SK-N-SH (cell line): ENCODE measurements around the gene PELI2. TPM values are rescaled to one million over a fixed set of nuclear protein-coding genes. Genes with fewer than 3 reads are reported as not detected.

Experiments
- CTCF ChIA-PET: fragments of 300-600, 350-600 bp; formaldehyde crosslinking; extraction: SDS; loops from one replicate; lab custom pipeline; 2021; lab: Yijun Ruan, JAX
- POLR2A ChIA-PET: fragments of 350-600 bp; sonication (Branson Sonifier 250); formaldehyde crosslinking; extraction: SDS; loops from one replicate; lab custom pipeline; 2020; ENCODE audit warnings: antibody characterized with exemption, inconsistent platforms; lab: Yijun Ruan, JAX
- DNase-seq: peaks from one replicate; pipeline ENCODE4 v3.0.0; 2012
- H2AFZ ChIP-seq: fragments of 200-600 bp; sonication (generic); 2 replicates; pipeline ENCODE4 v1.8.1; 2016; ENCODE audit warnings: antibody characterized with exemption, mild to moderate bottlenecking, low read depth
- H3F3A ChIP-seq: fragments of 200-600 bp; sonication (generic); replicated peaks from 2 replicates; pipeline ENCODE3; 2016; ENCODE audit warnings: antibody characterized with exemption, mild to moderate bottlenecking; ENCODE audit not compliant: insufficient read depth
- H3K27ac ChIP-seq, 2 experiments: fragments of 200-500 bp in 1 of 2; fragments of 200-600 bp in 1 of 2; sonication (Bioruptor generic) in 1 of 2; sonication (generic), shearing (Covaris generic) in 1 of 2; 2 replicates each; pipeline versions ENCODE4 v1.5.1 to v1.6.1; 2014 to 2016; ENCODE audit warnings: low read depth in 2 of 2, inconsistent platforms in 1 of 2, low read length in 1 of 2, mild to moderate bottlenecking in 1 of 2, mixed read lengths in 1 of 2
- H3K27me3 ChIP-seq: fragments of 200-600 bp; sonication (generic), shearing (Covaris generic); 2 replicates; pipeline ENCODE4 v1.6.1; 2016; ENCODE audit warnings: mixed run types; ENCODE audit not compliant: insufficient read depth
- H3K36me3 ChIP-seq, 2 experiments: fragments of 200-500 bp in 1 of 2; fragments of 200-600 bp in 1 of 2; sonication (Bioruptor generic) in 1 of 2; sonication (generic) in 1 of 2; replicated peaks in 1 of 2; 2 replicates each; pipeline versions ENCODE3 to v1.5.1; 2014 to 2016; ENCODE audit warnings: low read length in 1 of 2, mild to moderate bottlenecking in 1 of 2; ENCODE audit not compliant: insufficient read depth in 2 of 2, control insufficient read depth in 1 of 2
- H3K4me1 ChIP-seq, 2 experiments: fragments of 200-500 bp in 1 of 2; fragments of 200-600 bp in 1 of 2; sonication (Bioruptor generic) in 1 of 2; sonication (generic), shearing (Covaris generic) in 1 of 2; 2 replicates each; pipeline versions ENCODE4 v1.5.1 to v1.6.1; 2014 to 2016; ENCODE audit warnings: low read depth in 1 of 2, low read length in 1 of 2, mixed run types in 1 of 2; ENCODE audit not compliant: insufficient read depth in 2 of 2, control insufficient read depth in 1 of 2
- H3K4me2 ChIP-seq: fragments of 200-600 bp; sonication (generic), shearing (Covaris generic); 2 replicates; pipeline ENCODE4 v1.6.1; 2017; ENCODE audit warnings: mixed run types
- H3K4me3 ChIP-seq, 2 experiments: fragments of 200-500 bp in 1 of 2; fragments of 200-600 bp in 1 of 2; sonication (Bioruptor generic) in 1 of 2; sonication (generic), shearing (Covaris generic) in 1 of 2; 2 replicates each; pipeline versions ENCODE4 v1.5.1 to v1.8.1; 2014 to 2016; ENCODE audit warnings: low read depth in 2 of 2, inconsistent platforms in 1 of 2, low read length in 1 of 2, mild to moderate bottlenecking in 1 of 2, mixed read lengths in 1 of 2, moderate library complexity in 1 of 2
- H3K79me2 ChIP-seq: fragments of 200-600 bp; sonication (generic); 2 replicates; pipeline ENCODE4 v1.8.1; 2017; ENCODE audit warnings: mild to moderate bottlenecking; ENCODE audit not compliant: insufficient read depth
- H3K9ac ChIP-seq: fragments of 200-600 bp; sonication (generic); 2 replicates; pipeline ENCODE4 v1.6.1; 2017; ENCODE audit warnings: mixed run types
- H3K9me2 ChIP-seq: fragments of 200-600 bp; sonication (generic); 2 replicates; pipeline ENCODE4 v1.6.1; 2017; ENCODE audit warnings: mixed run types
- H3K9me3 ChIP-seq: fragments of 200-600 bp; sonication (generic); 2 replicates; pipeline ENCODE4 v1.6.1; 2017; ENCODE audit warnings: mixed run types, mild to moderate bottlenecking, moderate library complexity
- H4K20me1 ChIP-seq: fragments of 200-600 bp; sonication (generic); 2 replicates; pipeline ENCODE4 v1.6.1; 2017; ENCODE audit warnings: mild to moderate bottlenecking, mixed run types; ENCODE audit not compliant: insufficient read depth
- FOXJ3 ChIP-seq: sonication (generic); formaldehyde crosslinking; IDR thresholded peaks from 2 replicates; pipeline ENCODE4 v1.5.1; 2020; ENCODE audit warnings: mild to moderate bottlenecking, missing genetic modification reagents
- MXI1 ChIP-seq: IDR thresholded peaks from 2 replicates; pipeline ENCODE4 v1.6.1; 2012; ENCODE audit warnings: mild to moderate bottlenecking, low read depth, low read length, improper control_type of control experiment
- NRF1 ChIP-seq: IDR thresholded peaks from 2 replicates; pipeline ENCODE4 v1.6.1; 2012; ENCODE audit warnings: low read depth, mild to moderate bottlenecking, low read length
- RAD21 ChIP-seq: IDR thresholded peaks from 2 replicates; pipeline ENCODE4 v1.6.1; 2012; ENCODE audit warnings: mild to moderate bottlenecking, low read length
- SIN3A ChIP-seq: IDR thresholded peaks from 2 replicates; pipeline ENCODE4 v1.6.1; 2012; ENCODE audit warnings: low read depth, mild to moderate bottlenecking, low read length, moderate library complexity, borderline replicate concordance
- TEAD4 ChIP-seq: IDR thresholded peaks from 2 replicates; pipeline ENCODE4 v1.4.0; 2012; ENCODE audit warnings: mild to moderate bottlenecking, borderline replicate concordance; ENCODE audit not compliant: insufficient read depth
- polyA plus RNA-seq, 3 experiments: library from polyadenylated mRNA; depleted of rRNA; stranded (reverse); fragments of >200 nt; gene quantifications; 2 replicates each; pipeline ENCODE4 v1.2.3, GENCODE V29; 2012
- TF ChIP-seq, protein P1 (sequence below): IDR thresholded peaks from 2 replicates; pipeline ENCODE4 v1.6.1; 2012; ENCODE audit warnings: mild to moderate bottlenecking, low read depth, low read length, moderate library complexity
- TF ChIP-seq, protein P2 (sequence below): IDR thresholded peaks from 2 replicates; pipeline ENCODE4 v1.4.0; 2012; ENCODE audit warnings: low read depth
- TF ChIP-seq, protein P3 (sequence below): fragments of 200-600 bp; sonication (generic); IDR thresholded peaks from 2 replicates; pipeline ENCODE4 v1.6.1; 2017; ENCODE audit warnings: antibody characterized with exemption, mild to moderate bottlenecking, moderate library complexity
- TF ChIP-seq, protein P4 (sequence below): fragments of 150-350 bp; IDR thresholded peaks from 2 replicates; pipeline ENCODE4 v1.6.1; 2016; ENCODE audit warnings: mild to moderate bottlenecking, low read depth, low read length

The PELI2 gene
- polyA plus RNA-seq, 1 of the 3 experiments (the other 2 are of a cell fraction) = not detected

DNA sequence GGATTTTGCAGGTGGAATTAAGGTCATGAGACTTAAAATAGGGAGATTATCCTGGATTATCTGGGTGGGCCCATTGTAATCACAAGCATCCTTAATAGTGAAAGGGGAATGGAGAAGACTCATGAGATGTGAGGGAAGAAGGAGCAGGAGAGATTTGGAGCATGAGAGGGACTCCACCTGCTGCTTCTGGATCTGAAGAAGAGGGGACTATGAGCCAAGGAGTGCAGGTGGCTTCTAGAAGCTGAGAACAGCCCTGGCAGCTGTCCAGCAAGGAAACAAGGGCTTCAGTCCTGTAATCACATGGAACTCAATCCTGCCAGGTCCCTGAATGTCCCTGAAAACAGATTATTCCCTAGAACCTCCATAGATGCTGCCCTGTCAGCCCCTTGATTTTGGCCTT, 67.8 kb downstream of the PELI2 start:
- H3K9me2 ChIP-seq = no peaks in the 10 kb centered on the region; the same call in 1 of the 2 replicates
- no peaks in the 10 kb centered on the region for H4K20me1 ChIP-seq
- no peaks in the 10 kb centered on the region for H3K9me3 ChIP-seq
- no peaks in the 10 kb centered on the region for H3K79me2 ChIP-seq
- H3K27me3 ChIP-seq = peaks cover 14% of the 10 kb centered on the region; the same call in 1 of the 2 replicates
- no peak for DNase-seq
- no peaks in the 10 kb centered on the region for H3K4me1 ChIP-seq
- H3F3A ChIP-seq = no peaks in the 10 kb centered on the region
- no peak overlapping the region for H3K27ac ChIP-seq
- ChIA-PET CTCF (no interaction called here), POLR2A (no interaction called here)
- no peak overlapping the region for H3K4me3 ChIP-seq
- H3K36me3 ChIP-seq = no peaks in the 10 kb centered on the region
- H2AFZ ChIP-seq = no peak overlapping the region
- H3K9ac ChIP-seq = no peak overlapping the region
- H3K4me2 ChIP-seq = no peak overlapping the region
- TF ChIP-seq RAD21 (no peak), NRF1 (no peak), TEAD4 (no peak), MXI1 (no peak), SIN3A (no peak), FOXJ3 (CRISPR knock-in tag) (no peak)
- TF ChIP-seq, protein P1, sequence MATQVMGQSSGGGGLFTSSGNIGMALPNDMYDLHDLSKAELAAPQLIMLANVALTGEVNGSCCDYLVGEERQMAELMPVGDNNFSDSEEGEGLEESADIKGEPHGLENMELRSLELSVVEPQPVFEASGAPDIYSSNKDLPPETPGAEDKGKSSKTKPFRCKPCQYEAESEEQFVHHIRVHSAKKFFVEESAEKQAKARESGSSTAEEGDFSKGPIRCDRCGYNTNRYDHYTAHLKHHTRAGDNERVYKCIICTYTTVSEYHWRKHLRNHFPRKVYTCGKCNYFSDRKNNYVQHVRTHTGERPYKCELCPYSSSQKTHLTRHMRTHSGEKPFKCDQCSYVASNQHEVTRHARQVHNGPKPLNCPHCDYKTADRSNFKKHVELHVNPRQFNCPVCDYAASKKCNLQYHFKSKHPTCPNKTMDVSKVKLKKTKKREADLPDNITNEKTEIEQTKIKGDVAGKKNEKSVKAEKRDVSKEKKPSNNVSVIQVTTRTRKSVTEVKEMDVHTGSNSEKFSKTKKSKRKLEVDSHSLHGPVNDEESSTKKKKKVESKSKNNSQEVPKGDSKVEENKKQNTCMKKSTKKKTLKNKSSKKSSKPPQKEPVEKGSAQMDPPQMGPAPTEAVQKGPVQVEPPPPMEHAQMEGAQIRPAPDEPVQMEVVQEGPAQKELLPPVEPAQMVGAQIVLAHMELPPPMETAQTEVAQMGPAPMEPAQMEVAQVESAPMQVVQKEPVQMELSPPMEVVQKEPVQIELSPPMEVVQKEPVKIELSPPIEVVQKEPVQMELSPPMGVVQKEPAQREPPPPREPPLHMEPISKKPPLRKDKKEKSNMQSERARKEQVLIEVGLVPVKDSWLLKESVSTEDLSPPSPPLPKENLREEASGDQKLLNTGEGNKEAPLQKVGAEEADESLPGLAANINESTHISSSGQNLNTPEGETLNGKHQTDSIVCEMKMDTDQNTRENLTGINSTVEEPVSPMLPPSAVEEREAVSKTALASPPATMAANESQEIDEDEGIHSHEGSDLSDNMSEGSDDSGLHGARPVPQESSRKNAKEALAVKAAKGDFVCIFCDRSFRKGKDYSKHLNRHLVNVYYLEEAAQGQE = no peak
- TF ChIP-seq, protein P2, sequence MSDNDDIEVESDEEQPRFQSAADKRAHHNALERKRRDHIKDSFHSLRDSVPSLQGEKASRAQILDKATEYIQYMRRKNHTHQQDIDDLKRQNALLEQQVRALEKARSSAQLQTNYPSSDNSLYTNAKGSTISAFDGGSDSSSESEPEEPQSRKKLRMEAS = no peak
- TF ChIP-seq, protein P3, sequence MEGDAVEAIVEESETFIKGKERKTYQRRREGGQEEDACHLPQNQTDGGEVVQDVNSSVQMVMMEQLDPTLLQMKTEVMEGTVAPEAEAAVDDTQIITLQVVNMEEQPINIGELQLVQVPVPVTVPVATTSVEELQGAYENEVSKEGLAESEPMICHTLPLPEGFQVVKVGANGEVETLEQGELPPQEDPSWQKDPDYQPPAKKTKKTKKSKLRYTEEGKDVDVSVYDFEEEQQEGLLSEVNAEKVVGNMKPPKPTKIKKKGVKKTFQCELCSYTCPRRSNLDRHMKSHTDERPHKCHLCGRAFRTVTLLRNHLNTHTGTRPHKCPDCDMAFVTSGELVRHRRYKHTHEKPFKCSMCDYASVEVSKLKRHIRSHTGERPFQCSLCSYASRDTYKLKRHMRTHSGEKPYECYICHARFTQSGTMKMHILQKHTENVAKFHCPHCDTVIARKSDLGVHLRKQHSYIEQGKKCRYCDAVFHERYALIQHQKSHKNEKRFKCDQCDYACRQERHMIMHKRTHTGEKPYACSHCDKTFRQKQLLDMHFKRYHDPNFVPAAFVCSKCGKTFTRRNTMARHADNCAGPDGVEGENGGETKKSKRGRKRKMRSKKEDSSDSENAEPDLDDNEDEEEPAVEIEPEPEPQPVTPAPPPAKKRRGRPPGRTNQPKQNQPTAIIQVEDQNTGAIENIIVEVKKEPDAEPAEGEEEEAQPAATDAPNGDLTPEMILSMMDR = no peak
- TF ChIP-seq, protein P4, sequence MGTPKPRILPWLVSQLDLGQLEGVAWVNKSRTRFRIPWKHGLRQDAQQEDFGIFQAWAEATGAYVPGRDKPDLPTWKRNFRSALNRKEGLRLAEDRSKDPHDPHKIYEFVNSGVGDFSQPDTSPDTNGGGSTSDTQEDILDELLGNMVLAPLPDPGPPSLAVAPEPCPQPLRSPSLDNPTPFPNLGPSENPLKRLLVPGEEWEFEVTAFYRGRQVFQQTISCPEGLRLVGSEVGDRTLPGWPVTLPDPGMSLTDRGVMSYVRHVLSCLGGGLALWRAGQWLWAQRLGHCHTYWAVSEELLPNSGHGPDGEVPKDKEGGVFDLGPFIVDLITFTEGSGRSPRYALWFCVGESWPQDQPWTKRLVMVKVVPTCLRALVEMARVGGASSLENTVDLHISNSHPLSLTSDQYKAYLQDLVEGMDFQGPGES = no peak
